HEK293 (cell line): ENCODE data around the gene ITGA4.
"Not testable (repeated sequence)": the region's sequence is repeated elsewhere in the genome, so short reads cannot be mapped to it uniquely, and the experiment has no call there.

Source experiments
- CTCF ChIA-PET: fragments of 350-600 bp; formaldehyde crosslinking; extraction: SDS; loops from one replicate; lab custom pipeline; 2021; ENCODE audit warnings: antibody characterized with exemption; lab: Yijun Ruan, JAX
- POLR2A ChIA-PET: fragments of 300-600 bp; formaldehyde crosslinking; extraction: SDS; loops from one replicate; lab custom pipeline; 2020; ENCODE audit warnings: antibody characterized with exemption, inconsistent platforms; lab: Yijun Ruan, JAX
- H3K27ac ChIP-seq: fragments of 200-500 bp; sonication (Bioruptor generic); 2 replicates; pipeline ENCODE4 v1.5.1; 2014; ENCODE audit warnings: low read depth, low read length, control low read depth, inconsistent platforms; ENCODE audit errors: extremely low read depth
- H3K36me3 ChIP-seq, 2 experiments: fragments of 200-500 bp in 1 of 2; sonication (Bioruptor generic) in 1 of 2; 1 replicate in 1 of 2; 2 replicates in 1 of 2; pipeline ENCODE4 v1.5.1; 2014 to 2017; ENCODE audit warnings: inconsistent platforms in 2 of 2, low read length in 2 of 2; ENCODE audit not compliant: control insufficient read depth in 2 of 2, insufficient read depth in 1 of 2
- H3K4me1 ChIP-seq: fragments of 200-500 bp; sonication (Bioruptor generic); 2 replicates; pipeline ENCODE4 v1.5.1; 2014; ENCODE audit warnings: mild to moderate bottlenecking, low read length, inconsistent platforms; ENCODE audit not compliant: control insufficient read depth, insufficient read depth
- H3K4me3 ChIP-seq: 2 replicates; pipeline ENCODE4 v1.5.1; 2011; ENCODE audit warnings: low read depth, mild to moderate bottlenecking, control low read depth, low read length, moderate library complexity
- H3K9me3 ChIP-seq: fragments of 200-500 bp; sonication (Bioruptor generic); 2 replicates; pipeline ENCODE4 v1.5.1; 2014; ENCODE audit warnings: low read depth, low read length, inconsistent platforms; ENCODE audit not compliant: control insufficient read depth, insufficient read depth
- MZF1 ChIP-seq: fragments of 450-650 bp; formaldehyde crosslinking; IDR thresholded peaks from 2 replicates; pipeline ENCODE4 v1.5.1; 2017; ENCODE audit warnings: missing biosample characterization, missing genetic modification characterization, borderline replicate concordance
- OVOL3 ChIP-seq: fragments of 450-650 bp; formaldehyde crosslinking; IDR thresholded peaks from 2 replicates; pipeline ENCODE4 v1.5.1; 2016; ENCODE audit warnings: missing biosample characterization, missing genetic modification characterization
- SCRT1 ChIP-seq: fragments of 450-650 bp; formaldehyde crosslinking; IDR thresholded peaks from 2 replicates; pipeline ENCODE4 v1.5.1; 2016; ENCODE audit warnings: missing biosample characterization, missing genetic modification characterization, borderline replicate concordance
- SCRT2 ChIP-seq: fragments of 450-650 bp; formaldehyde crosslinking; IDR thresholded peaks from 2 replicates; pipeline ENCODE4 v1.5.1; 2016; ENCODE audit warnings: missing biosample characterization, missing genetic modification characterization
- YY1 ChIP-seq: fragments of 450-650 bp; formaldehyde crosslinking; IDR thresholded peaks from 2 replicates; pipeline ENCODE4 v1.5.1; 2018; ENCODE audit warnings: missing biosample characterization, missing genetic modification characterization
- ZBTB7A ChIP-seq: fragments of 450-650 bp; formaldehyde crosslinking; IDR thresholded peaks from 2 replicates; pipeline ENCODE4 v1.5.1; 2016; ENCODE audit warnings: low read depth, missing biosample characterization, missing genetic modification characterization
- ZNF10 ChIP-seq: fragments of 450-650 bp; formaldehyde crosslinking; IDR thresholded peaks from 2 replicates; pipeline ENCODE4 v1.5.1; 2017; ENCODE audit warnings: missing biosample characterization, missing genetic modification characterization
- ZNF202 ChIP-seq: fragments of 450-650 bp; formaldehyde crosslinking; IDR thresholded peaks from 2 replicates; pipeline ENCODE4 v1.5.1; 2016; ENCODE audit warnings: missing biosample characterization, missing genetic modification characterization, borderline replicate concordance
- ZNF335 ChIP-seq: fragments of 450-650 bp; formaldehyde crosslinking; conservative IDR thresholded peaks from 2 replicates; pipeline ENCODE4 v1.5.1; 2016; ENCODE audit warnings: missing biosample characterization, missing genetic modification characterization
- ZNF341 ChIP-seq: fragments of 450-650 bp; formaldehyde crosslinking; IDR thresholded peaks from 2 replicates; pipeline ENCODE4; 2016; ENCODE audit warnings: low read depth, missing biosample characterization, missing genetic modification characterization
- ZNF473 ChIP-seq: fragments of 450-650 bp; formaldehyde crosslinking; IDR thresholded peaks from 2 replicates; pipeline ENCODE4 v1.5.1; 2017; ENCODE audit warnings: missing biosample characterization, missing genetic modification characterization
- ZNF670 ChIP-seq: fragments of 450-650 bp; formaldehyde crosslinking; IDR thresholded peaks from 2 replicates; pipeline ENCODE4 v1.5.1; 2016; ENCODE audit warnings: missing biosample characterization, missing genetic modification characterization, low read depth
- ZNF776 ChIP-seq: fragments of 450-650 bp; formaldehyde crosslinking; IDR thresholded peaks from 2 replicates; pipeline ENCODE4 v1.5.0; 2017; ENCODE audit warnings: missing biosample characterization, missing genetic modification characterization, borderline replicate concordance
- ZNF791 ChIP-seq: fragments of 450-650 bp; formaldehyde crosslinking; IDR thresholded peaks from 2 replicates; pipeline ENCODE4 v1.5.1; 2016; ENCODE audit warnings: missing biosample characterization, missing genetic modification characterization
- ZSCAN30 ChIP-seq: fragments of 450-650 bp; IDR thresholded peaks from 2 replicates; pipeline ENCODE4 v1.5.1; 2018; ENCODE audit warnings: missing biosample characterization, mild to moderate bottlenecking, missing genetic modification characterization, moderate library complexity
- TF ChIP-seq, protein P1 (sequence below): fragments of 450-650 bp; formaldehyde crosslinking; IDR thresholded peaks from 2 replicates; pipeline ENCODE4 v1.5.0; 2017; ENCODE audit warnings: missing biosample characterization, missing genetic modification characterization, borderline replicate concordance

Gene ITGA4

DNA sequence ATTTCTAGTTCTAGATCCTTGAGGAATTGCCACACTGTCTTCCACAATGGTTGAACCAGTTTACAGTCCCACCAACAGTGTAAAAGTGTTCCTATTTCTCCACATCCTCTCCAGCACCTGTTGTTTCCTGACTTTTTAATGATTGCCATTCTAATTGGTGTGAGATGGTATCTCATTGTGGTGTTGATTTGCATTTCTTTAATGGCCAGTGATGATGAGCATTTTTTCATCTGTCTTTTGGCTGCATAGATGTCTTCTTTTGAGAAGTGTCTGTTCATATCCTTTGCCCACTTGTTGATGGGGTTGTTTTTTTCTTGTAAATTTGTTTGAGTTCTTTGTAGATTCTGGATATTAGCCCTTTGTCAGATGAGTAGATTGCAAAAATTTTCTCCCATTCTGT, 7.9 kb upstream of the ITGA4 start:
- H3K4me1 ChIP-seq, POLR2A ChIA-PET, H3K4me3 ChIP-seq, H3K36me3 ChIP-seq, H3K9me3 ChIP-seq, CTCF ChIA-PET, H3K27ac ChIP-seq: not testable (repeated sequence)
- TF ChIP-seq SCRT1 (tag by site-specific recombination): peak; percentile 61
- peak; percentile 77 for TF ChIP-seq SCRT2 (tag by site-specific recombination)

DNA sequence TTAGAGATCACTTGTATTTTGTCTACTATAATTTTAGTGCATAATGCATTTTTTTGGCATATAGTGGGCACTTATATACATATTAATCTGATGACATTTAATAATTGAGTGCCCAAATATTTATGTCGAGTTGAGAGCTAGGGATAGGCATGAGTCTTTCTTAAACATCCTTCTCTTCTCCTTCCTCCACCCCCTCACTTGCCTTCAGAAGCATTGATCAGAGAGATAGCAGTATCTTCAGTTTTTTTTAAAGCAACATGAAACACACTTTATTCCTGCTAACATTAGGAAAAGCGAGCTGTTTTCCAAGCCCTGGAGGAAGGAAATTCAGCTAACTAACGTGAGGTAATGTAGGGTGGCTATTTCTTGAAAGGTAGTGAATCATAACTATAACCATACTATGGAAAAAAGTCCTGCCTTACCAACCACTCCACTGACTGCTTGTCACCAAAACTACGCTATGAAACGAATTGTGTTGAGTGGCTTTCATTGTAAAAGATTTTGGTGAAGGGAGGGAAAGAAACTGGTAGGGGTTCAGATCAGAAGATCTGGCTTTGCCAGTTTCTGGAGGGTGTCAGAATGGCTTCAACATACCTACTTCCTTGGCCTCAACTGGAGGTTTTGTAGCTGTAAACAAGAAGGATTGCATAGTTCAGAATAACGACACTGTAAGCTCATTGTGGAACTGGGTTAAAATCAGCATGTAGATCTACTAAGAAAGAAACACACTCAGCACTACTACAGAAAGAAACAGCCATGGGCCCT, 2.3 kb upstream of the ITGA4 start:
- H3K27ac ChIP-seq: no peak overlapping the region
- POLR2A ChIA-PET: no interaction called here
- CTCF ChIA-PET: interaction anchor here (0.5 to 1.5 kb wide), 3 partner anchors 12 to 350 kb away, joined by 3 to 4 read pairs (median 3); no protein-coding TSS in a partner anchor
- no peak overlapping the region for H3K4me3 ChIP-seq
- H3K9me3 ChIP-seq: no peaks in the 10 kb centered on the region
- TF ChIP-seq OVOL3 (tag by site-specific recombination): no peak
- TF ChIP-seq, protein P1, sequence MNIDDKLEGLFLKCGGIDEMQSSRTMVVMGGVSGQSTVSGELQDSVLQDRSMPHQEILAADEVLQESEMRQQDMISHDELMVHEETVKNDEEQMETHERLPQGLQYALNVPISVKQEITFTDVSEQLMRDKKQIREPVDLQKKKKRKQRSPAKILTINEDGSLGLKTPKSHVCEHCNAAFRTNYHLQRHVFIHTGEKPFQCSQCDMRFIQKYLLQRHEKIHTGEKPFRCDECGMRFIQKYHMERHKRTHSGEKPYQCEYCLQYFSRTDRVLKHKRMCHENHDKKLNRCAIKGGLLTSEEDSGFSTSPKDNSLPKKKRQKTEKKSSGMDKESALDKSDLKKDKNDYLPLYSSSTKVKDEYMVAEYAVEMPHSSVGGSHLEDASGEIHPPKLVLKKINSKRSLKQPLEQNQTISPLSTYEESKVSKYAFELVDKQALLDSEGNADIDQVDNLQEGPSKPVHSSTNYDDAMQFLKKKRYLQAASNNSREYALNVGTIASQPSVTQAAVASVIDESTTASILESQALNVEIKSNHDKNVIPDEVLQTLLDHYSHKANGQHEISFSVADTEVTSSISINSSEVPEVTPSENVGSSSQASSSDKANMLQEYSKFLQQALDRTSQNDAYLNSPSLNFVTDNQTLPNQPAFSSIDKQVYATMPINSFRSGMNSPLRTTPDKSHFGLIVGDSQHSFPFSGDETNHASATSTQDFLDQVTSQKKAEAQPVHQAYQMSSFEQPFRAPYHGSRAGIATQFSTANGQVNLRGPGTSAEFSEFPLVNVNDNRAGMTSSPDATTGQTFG: no peak
- no peak for TF ChIP-seq ZNF670 (tag by site-specific recombination)
- TF ChIP-seq ZSCAN30 (tag by site-specific recombination): no peak
- TF ChIP-seq ZNF776 (tag by site-specific recombination): no peak
- TF ChIP-seq YY1 (tag by site-specific recombination): no peak
- no peak for TF ChIP-seq ZNF10 (tag by site-specific recombination)
- no peak for TF ChIP-seq ZNF791 (tag by site-specific recombination)
- TF ChIP-seq ZBTB7A (tag by site-specific recombination): no peak
- no peak for TF ChIP-seq ZNF473 (tag by site-specific recombination)
- peaks cover 4% of the 10 kb centered on the region for H3K4me1 ChIP-seq
- no peaks in the 10 kb centered on the region for H3K36me3 ChIP-seq

DNA sequence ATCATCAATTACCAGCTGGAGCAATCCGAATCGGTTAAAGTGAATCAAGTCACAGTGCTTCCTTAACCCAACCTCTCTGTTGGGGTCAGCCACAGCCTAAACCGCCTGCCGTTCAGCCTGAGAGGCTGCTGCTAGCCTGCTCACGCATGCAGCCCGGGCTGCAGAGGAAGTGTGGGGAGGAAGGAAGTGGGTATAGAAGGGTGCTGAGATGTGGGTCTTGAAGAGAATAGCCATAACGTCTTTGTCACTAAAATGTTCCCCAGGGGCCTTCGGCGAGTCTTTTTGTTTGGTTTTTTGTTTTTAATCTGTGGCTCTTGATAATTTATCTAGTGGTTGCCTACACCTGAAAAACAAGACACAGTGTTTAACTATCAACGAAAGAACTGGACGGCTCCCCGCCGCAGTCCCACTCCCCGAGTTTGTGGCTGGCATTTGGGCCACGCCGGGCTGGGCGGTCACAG, 496 bp upstream of the ITGA4 start:
- H3K4me3 ChIP-seq: peak overlapping the region; percentile 73
- H3K9me3 ChIP-seq: no peaks in the 10 kb centered on the region
- no peaks in the 10 kb centered on the region for H3K36me3 ChIP-seq
- TF ChIP-seq ZNF335 (tag by site-specific recombination): peak; percentile 14; the same call in 1 of the 2 replicates
- 0 out of 2 replicates have a peak, but pooled peaks have one; percentile 16 for TF ChIP-seq MZF1
- 0 out of 2 replicates have a peak, but pooled peaks have one; percentile 48 for TF ChIP-seq ZNF341 (tag by site-specific recombination)
- no peak for TF ChIP-seq ZNF202
- H3K27ac ChIP-seq: peak overlapping the region; percentile 67; the same call in 1 of the 2 replicates
- ChIA-PET CTCF (interaction anchor here (0.5 to 2.2 kb wide), 12 partner anchors 9 to 384 kb away, joined by 3 to 12 read pairs (median 4); no protein-coding TSS in a partner anchor), POLR2A (interaction anchor here (0.9 kb wide), 1 partner anchor 258 kb away, joined by 3 read pairs; no protein-coding TSS in a partner anchor)
- peaks cover 4% of the 10 kb centered on the region for H3K4me1 ChIP-seq
